H9 (cell line): ENCODE results near the gene THAP11. TPM values are rescaled to one million over a fixed set of nuclear protein-coding genes. Genes with fewer than 3 reads are reported as not detected.

Experiments
- DNase-seq: peaks from one replicate; pipeline ENCODE4 v3.0.0-alpha.2; 2017
- H2AFZ ChIP-seq: one replicate; pipeline ENCODE4 v1.6.1; 2013; ENCODE audit warnings: mild to moderate bottlenecking, low read length, control low read depth, moderate library complexity
- H2AK5ac ChIP-seq: 2 replicates; pipeline ENCODE4 v1.6.1; 2013; ENCODE audit warnings: low read length, control low read depth, mixed read lengths; ENCODE audit not compliant: insufficient read length
- H2BK120ac ChIP-seq: one replicate; pipeline ENCODE4 v1.6.1; 2013; ENCODE audit warnings: low read depth, mild to moderate bottlenecking, low read length, control low read depth, inconsistent platforms; ENCODE audit not compliant: poor library complexity, severe bottlenecking
- H2BK12ac ChIP-seq: 2 replicates; pipeline ENCODE4 v1.6.1; 2013; ENCODE audit warnings: low read length, control low read depth, mixed read lengths, low read depth; ENCODE audit not compliant: insufficient read length
- H2BK15ac ChIP-seq: 2 replicates; pipeline ENCODE4 v1.6.1; 2013; ENCODE audit warnings: low read depth, low read length, control low read depth
- H2BK20ac ChIP-seq: one replicate; pipeline ENCODE4 v1.6.1; 2013; ENCODE audit warnings: low read depth, mild to moderate bottlenecking, low read length, control low read depth, inconsistent platforms; ENCODE audit not compliant: poor library complexity, severe bottlenecking
- H2BK5ac ChIP-seq: 2 replicates; pipeline ENCODE4 v1.6.1; 2013; ENCODE audit warnings: low read length, control low read depth, mixed read lengths; ENCODE audit not compliant: insufficient read length
- H3K14ac ChIP-seq: 2 replicates; pipeline ENCODE4 v1.6.1; 2013; ENCODE audit warnings: low read length, control low read depth; ENCODE audit not compliant: insufficient read depth
- H3K18ac ChIP-seq: 2 replicates; pipeline ENCODE4 v1.6.1; 2013; ENCODE audit warnings: low read depth, mild to moderate bottlenecking, mixed read lengths, low read length, control low read depth; ENCODE audit not compliant: insufficient read length
- H3K23ac ChIP-seq: 2 replicates; pipeline ENCODE4 v1.6.1; 2013; ENCODE audit warnings: low read length, control low read depth, mixed read lengths, low read depth; ENCODE audit not compliant: insufficient read length
- H3K23me2 ChIP-seq: 2 replicates; pipeline ENCODE4 v1.6.1; 2013; ENCODE audit warnings: low read depth, mild to moderate bottlenecking, mixed read lengths, low read length, control low read depth; ENCODE audit not compliant: insufficient read length, poor library complexity, severe bottlenecking
- H3K27ac ChIP-seq: 2 replicates; pipeline ENCODE4 v1.5.1; 2013; ENCODE audit warnings: low read length, control low read depth, mixed read lengths, low read depth; ENCODE audit not compliant: insufficient read length
- H3K27me3 ChIP-seq: 2 replicates; pipeline ENCODE4 v1.6.1; 2013; ENCODE audit warnings: low read length, control low read depth, inconsistent platforms; ENCODE audit not compliant: insufficient read depth
- H3K4ac ChIP-seq: 2 replicates; pipeline ENCODE4 v1.6.1; 2013; ENCODE audit warnings: low read depth, mild to moderate bottlenecking, control low read depth, inconsistent platforms, low read length, moderate library complexity
- H3K4me1 ChIP-seq: 2 replicates; pipeline ENCODE4 v1.6.1; 2013; ENCODE audit warnings: low read length, control low read depth, inconsistent platforms; ENCODE audit not compliant: insufficient read depth
- H3K4me2 ChIP-seq: 2 replicates; pipeline ENCODE4 v1.6.1; 2013; ENCODE audit warnings: low read length, control low read depth, mixed read lengths; ENCODE audit not compliant: insufficient read length, insufficient read depth
- H3K56ac ChIP-seq: 2 replicates; pipeline ENCODE4 v1.6.1; 2013; ENCODE audit warnings: low read depth, mild to moderate bottlenecking, mixed read lengths, low read length, control low read depth; ENCODE audit not compliant: insufficient read length
- H3K79me1 ChIP-seq: 2 replicates; pipeline ENCODE4 v1.6.1; 2013; ENCODE audit warnings: low read depth, mild to moderate bottlenecking, moderate library complexity, low read length, control low read depth, inconsistent platforms; ENCODE audit not compliant: insufficient read depth, poor library complexity, severe bottlenecking
- H3K79me2 ChIP-seq: 2 replicates; pipeline ENCODE4 v1.6.1; 2013; ENCODE audit warnings: low read length, control low read depth, inconsistent platforms; ENCODE audit not compliant: insufficient read depth
- H3K9ac ChIP-seq: 2 replicates; pipeline ENCODE4 v1.6.1; 2013; ENCODE audit warnings: low read length, control low read depth, mixed read lengths; ENCODE audit not compliant: insufficient read length; ENCODE audit errors: extremely low read depth
- H3K9me3 ChIP-seq: one replicate; pipeline ENCODE4 v1.6.1; 2013; ENCODE audit warnings: low read depth, low read length, inconsistent platforms; ENCODE audit not compliant: control insufficient read depth
- H3T11ph ChIP-seq: one replicate; pipeline ENCODE4 v1.6.1; 2013; ENCODE audit warnings: mild to moderate bottlenecking, low read length, control low read depth, inconsistent platforms
- H4K20me1 ChIP-seq: one replicate; pipeline ENCODE4 v1.6.1; 2013; ENCODE audit not compliant: control insufficient read depth, insufficient read length, insufficient read depth
- H4K5ac ChIP-seq: 2 replicates; pipeline ENCODE4 v1.6.1; 2013; ENCODE audit warnings: low read depth, mild to moderate bottlenecking, mixed read lengths, low read length, control low read depth; ENCODE audit not compliant: insufficient read length
- H4K8ac ChIP-seq: replicated peaks from 2 replicates; pipeline ENCODE4 v1.6.1; 2013; ENCODE audit warnings: low read length, control low read depth, mixed read lengths, low read depth; ENCODE audit not compliant: insufficient read length
- H4K91ac ChIP-seq: 2 replicates; pipeline ENCODE4 v1.6.1; 2013; ENCODE audit warnings: low read depth, mild to moderate bottlenecking, moderate library complexity, mixed read lengths, low read length, control low read depth; ENCODE audit not compliant: insufficient read length
- H3K27ac Mint-ChIP-seq, 3 experiments: 2 replicates in 2 of 3; 3 replicates in 1 of 3; pipeline ENCODE4 v1.8.0; 2020 to 2021; ENCODE audit warnings: mixed read lengths in 3 of 3, mild to moderate bottlenecking in 1 of 3, moderate library complexity in 1 of 3
- H3K27me3 Mint-ChIP-seq: 2 replicates; pipeline ENCODE4 v1.8.0; 2021; ENCODE audit warnings: low read depth, mild to moderate bottlenecking, moderate library complexity, mixed read lengths
- H3K36me3 Mint-ChIP-seq, 3 experiments: 2 replicates in 2 of 3; 3 replicates in 1 of 3; pipeline ENCODE4 v1.8.0; 2020 to 2021; ENCODE audit warnings: low read depth in 3 of 3, mixed read lengths in 3 of 3; ENCODE audit not compliant: insufficient read depth in 1 of 3
- H3K4me1 Mint-ChIP-seq, 2 experiments: 2 replicates each; pipeline ENCODE4 v1.8.0; 2020; ENCODE audit warnings: mixed read lengths in 2 of 2
- H3K4me3 Mint-ChIP-seq, 2 experiments: 2 replicates in 1 of 2; 3 replicates in 1 of 2; pipeline ENCODE4 v1.8.0; 2020 to 2021; ENCODE audit warnings: mild to moderate bottlenecking in 2 of 2, mixed read lengths in 2 of 2, moderate library complexity in 1 of 2
- H3K9me3 Mint-ChIP-seq, 2 experiments: 2 replicates in 1 of 2; 3 replicates in 1 of 2; pipeline ENCODE4 v1.8.0; 2020; ENCODE audit warnings: mild to moderate bottlenecking in 2 of 2, mixed read lengths in 2 of 2, moderate library complexity in 1 of 2
- WGBS: extraction: QIAGEN DNeasy Blood & Tissue Kit; methylation state at CpG from one replicate; pipeline ENCODE4 v1.1.7; 2013; ENCODE audit warnings: missing lambda C conversion rate, low lambda C conversion rate, mixed read lengths; ENCODE audit not compliant: insufficient read length; ENCODE audit errors: extremely low coverage; 5-methylcytosine and 5-hydroxymethylcytosine counted together
- total RNA-seq: library from RNA; stranded (reverse); gene quantifications from 2 replicates; pipeline ENCODE4 v1.2.1, GENCODE V29; 2021
- TF ChIP-seq, protein P1 (sequence below): fragments of 200-600 bp; sonication (generic); conservative IDR thresholded peaks from 3 replicates; pipeline ENCODE4 v1.8.0; 2021; ENCODE audit warnings: antibody characterized with exemption, mild to moderate bottlenecking

THAP11 gene
- total RNA-seq, 1 experiment from 2014 or later = 48.9 TPM

DNA sequence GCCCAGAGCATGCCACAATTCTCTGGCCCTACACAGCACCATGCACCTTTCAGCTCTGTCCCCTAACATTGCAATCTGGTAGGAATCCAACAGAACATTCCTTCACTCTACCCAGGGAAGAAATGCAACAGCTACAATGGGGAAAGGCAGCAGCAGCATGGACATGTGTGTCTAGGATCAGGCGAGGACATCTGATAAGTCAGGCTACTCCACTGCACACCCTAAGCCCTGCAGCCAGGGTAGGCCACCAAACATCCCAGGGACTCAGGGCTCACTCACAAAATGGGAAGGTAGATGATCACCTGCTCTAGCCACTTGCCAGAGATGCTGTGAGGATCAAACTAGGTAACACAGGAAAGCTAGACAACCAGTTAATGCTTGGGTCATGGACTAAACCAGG, 40.9 kb upstream of the THAP11 start:
- Histone ChIP-seq H2BK120ac (no peak overlapping the region), H2BK12ac (no peak overlapping the region), H3K27me3 (no peaks in the 10 kb centered on the region), H2BK20ac (no peak overlapping the region), H4K8ac (no peak overlapping the region), H2AFZ (no peak overlapping the region), H2AK5ac (no peak overlapping the region), H3K4me1 (0 out of 2 replicates have a peak, but pooled peaks cover 3% of the 10 kb centered on the region), H4K5ac (no peak overlapping the region), H3K4ac (no peak overlapping the region), H2BK15ac (no peak overlapping the region), H3K9me3 (no peaks in the 10 kb centered on the region), H3K79me2 (peaks cover 2% of the 10 kb centered on the region; the same call in 1 of the 2 replicates), H4K20me1 (no peaks in the 10 kb centered on the region), H3K4me2 (no peak overlapping the region), H3K56ac (no peak overlapping the region), H3K27ac (no peak overlapping the region), H3K23ac (no peak overlapping the region), H2BK5ac (no peak overlapping the region), H3K18ac (no peak overlapping the region), H3T11ph (no peak overlapping the region), H3K14ac (no peak overlapping the region), H3K23me2 (peaks cover 4% of the 10 kb centered on the region), H3K79me1 (peaks cover 8% of the 10 kb centered on the region), H4K91ac (no peak overlapping the region), H3K9ac (no peak overlapping the region)
- WGBS = no CpG with 5 or more reads among the region's 1 CpG
- Mint-ChIP-seq H3K4me1 (peaks cover 10 to 11% of the 10 kb centered on the region in 2 experiments), H3K27me3 (no peaks in the 10 kb centered on the region), H3K9me3 (no peaks in the 10 kb centered on the region), H3K36me3 (peaks cover 14 to 65% (median 51%) of the 10 kb centered on the region in 3 experiments), H3K4me3 (no peak overlapping the region), H3K27ac (peak overlapping the region in 1 of 3 experiments; percentile 54; a peak in 1 of 7 replicates)
- TF ChIP-seq, protein P1, sequence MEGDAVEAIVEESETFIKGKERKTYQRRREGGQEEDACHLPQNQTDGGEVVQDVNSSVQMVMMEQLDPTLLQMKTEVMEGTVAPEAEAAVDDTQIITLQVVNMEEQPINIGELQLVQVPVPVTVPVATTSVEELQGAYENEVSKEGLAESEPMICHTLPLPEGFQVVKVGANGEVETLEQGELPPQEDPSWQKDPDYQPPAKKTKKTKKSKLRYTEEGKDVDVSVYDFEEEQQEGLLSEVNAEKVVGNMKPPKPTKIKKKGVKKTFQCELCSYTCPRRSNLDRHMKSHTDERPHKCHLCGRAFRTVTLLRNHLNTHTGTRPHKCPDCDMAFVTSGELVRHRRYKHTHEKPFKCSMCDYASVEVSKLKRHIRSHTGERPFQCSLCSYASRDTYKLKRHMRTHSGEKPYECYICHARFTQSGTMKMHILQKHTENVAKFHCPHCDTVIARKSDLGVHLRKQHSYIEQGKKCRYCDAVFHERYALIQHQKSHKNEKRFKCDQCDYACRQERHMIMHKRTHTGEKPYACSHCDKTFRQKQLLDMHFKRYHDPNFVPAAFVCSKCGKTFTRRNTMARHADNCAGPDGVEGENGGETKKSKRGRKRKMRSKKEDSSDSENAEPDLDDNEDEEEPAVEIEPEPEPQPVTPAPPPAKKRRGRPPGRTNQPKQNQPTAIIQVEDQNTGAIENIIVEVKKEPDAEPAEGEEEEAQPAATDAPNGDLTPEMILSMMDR = no peak
- DNase-seq = no peak
